HG03103 (cell line): ENCODE results near the gene HECW1.

ENCODE experiments used
- ATAC-seq: cut with Tn5 transposase; IDR thresholded peaks from one replicate; pipeline ENCODE4 v1.9.1; 2021; ENCODE audit warnings: low read depth; ENCODE audit not compliant: unreplicated experiment

The HECW1 gene

DNA sequence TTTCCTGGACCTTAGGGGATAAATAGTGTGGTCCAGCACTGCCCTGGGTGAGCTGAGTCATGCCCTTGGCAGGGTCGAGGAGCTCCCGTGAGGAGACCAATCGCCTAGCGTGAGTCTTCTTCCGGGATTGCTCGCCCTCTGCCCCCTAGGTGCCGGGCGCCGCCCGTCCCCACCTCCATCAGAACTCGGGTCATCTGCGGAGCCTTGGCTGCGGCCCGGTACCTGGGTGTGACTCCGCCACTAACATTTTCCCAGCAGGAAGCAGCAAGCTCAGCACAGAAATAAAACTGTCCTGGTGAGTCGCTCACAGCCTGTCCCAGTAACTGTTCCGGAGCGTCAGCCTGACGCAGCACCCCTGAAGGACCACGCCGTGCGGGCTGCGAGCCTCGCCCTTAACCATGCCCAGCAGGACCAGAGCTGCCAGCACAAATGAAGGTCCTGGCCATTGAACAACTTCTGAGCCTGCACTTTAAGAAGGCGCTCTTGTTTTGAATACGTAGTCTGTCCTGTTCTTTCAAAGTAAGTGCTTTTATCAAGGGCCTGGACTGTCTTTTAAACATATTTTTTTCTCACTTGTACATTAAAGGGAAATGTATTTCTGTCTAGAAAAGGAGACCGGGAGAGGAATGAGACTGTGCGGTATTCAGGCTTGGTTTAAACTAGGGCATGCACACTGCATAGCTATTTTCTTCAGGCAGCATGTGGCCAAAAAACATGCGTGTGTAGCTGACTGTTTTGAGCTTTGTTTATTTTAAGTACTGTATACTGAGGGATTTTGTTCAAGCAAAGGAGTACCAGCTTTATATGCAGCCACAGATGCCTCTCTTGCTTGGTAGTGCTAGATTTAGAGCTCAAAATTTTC is 136.7 kb downstream of the HECW1 start:
- no peak for ATAC-seq

- no peak for ATAC-seq
These were observed 137.3 kb downstream of the HECW1 start for GRCh38 chr7:43249823-43250145.

DNA sequence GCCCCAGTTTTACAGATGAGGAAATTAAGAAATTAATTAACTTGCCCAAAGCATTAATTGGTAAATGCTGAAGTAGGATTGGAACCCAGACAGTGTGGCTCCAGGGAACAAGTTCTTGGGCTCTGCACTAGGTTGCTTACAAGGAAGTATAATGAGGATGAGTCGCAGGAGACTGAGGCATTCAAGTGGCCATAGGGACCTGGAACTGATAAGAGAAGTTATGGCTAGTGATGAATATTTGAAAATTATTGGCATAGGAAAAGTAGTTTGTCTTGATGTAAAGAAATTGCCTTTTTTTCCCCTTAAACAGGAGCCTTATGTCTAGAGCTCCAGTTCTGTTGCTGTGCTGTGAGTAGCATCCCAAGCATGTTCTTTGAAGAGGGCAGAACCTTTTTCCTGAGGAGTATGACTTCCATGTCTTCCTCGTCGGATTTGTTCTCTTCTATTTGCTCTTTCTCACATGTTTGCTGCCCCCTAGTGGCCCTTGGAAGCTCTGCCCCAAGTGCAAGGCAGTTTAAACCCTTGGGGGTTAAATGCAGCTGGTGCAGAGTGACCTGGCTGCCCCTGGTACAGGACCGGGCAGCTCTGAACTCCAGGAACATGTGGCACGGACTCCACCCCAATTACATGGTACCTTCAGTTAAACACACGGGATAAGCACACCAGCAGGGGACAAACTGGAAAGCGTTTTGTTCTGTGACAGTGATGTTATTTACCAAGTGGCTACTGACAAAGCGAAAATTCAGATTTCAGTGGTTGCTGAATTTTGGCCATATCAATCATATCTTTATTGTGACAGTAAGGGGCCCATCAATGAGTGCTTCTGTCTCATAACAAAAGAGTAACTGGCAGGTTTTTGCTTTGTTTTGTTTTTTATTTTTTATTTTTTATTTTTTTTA is 148.8 kb downstream of the HECW1 start:
- ATAC-seq, result peak; percentile 88

DNA sequence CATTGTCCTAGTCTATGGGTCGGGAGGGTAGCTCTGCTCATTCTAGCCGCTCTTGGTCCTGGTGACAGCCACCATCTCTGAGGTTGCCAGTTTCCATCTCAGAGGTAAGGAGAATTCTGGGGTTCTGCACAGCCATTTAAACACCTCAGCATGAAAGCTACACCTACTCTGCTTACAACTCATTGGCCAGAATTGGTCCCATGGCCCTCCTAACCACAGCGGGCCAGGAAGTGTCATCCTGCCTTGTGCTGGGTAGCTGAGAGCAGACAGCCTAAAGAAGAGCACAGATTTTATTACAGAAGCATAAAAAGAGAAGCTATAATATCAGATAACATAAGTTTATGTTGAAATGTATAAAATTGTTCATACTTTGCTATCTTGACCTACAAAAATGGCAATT is 152.7 kb downstream of the HECW1 start:
- ATAC-seq, result no peak

- no peak for ATAC-seq
These were observed 161.7 kb downstream of the HECW1 start for GRCh38 chr7:43273939-43274719.

GRCh38 chr7:43274752-43275151 is 162.3 kb downstream of the HECW1 start:
- no peak for ATAC-seq

- ATAC-seq, result no peak
These were observed 164.1 kb downstream of the HECW1 start for GRCh38 chr7:43276547-43276946.

- ATAC-seq, result no peak
These were observed 165.7 kb downstream of the HECW1 start for GRCh38 chr7:43278088-43278644.

DNA sequence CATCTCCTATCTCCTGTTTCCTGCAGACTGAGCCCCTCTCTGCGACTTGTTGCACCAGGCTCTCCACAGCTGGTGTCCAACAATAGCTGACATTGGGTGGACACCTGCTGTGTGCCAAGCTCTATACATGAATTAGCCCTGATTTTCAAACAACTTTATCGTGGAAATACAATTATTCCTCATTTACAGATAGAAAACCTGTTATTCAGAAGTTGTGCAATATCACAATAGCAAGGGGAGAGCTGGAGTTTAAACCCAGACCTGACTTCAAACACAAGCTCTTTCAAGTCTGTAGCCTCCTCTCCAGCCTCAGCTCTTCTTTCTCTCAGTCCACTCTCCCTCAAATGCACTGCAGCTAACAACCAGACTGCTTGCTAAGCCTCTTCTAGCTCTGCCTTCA is 168.8 kb downstream of the HECW1 start:
- ATAC-seq, result no peak

DNA sequence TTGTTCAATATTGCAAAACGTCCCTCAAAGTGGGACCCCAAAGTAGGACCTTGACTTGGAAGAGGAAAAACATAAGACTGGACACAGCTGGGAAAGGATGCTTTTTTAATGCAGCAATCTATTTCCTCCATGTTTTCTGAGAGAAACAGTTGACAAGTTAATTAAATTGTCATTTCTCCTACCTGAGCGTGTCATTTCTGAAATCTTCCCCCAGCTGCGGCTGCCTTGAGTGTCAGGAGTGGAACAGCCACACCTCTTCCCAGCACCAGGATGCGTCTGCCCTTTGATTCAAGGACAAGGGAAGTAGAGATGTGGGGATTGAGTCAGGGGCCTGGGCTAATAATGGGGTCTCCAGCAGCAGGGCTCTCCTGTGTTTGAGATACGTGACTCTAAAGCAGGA is 171.3 kb downstream of the HECW1 start:
- ATAC-seq, result no peak

- no peak for ATAC-seq
These were observed 177.4 kb downstream of the HECW1 start for GRCh38 chr7:43289826-43290225.

DNA sequence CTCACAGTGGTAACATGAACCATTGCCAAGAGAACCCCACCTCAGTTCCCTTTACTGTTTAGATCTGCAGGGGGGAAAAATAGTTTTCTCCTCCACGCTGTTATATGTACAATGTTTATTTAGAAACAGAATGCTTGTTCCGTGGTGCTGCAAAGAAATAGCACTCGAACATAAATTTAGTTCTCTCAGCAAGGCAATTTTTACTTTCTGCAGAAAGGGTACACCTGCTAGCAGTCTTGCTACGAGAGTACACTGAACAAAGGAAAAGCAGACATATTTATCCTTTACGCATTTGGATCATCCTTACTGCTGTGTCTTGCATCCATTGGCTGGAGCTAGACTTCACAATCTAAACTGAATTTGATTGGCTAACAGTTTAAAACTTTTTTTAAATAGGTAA is 178.5 kb downstream of the HECW1 start:
- no peak for ATAC-seq

DNA sequence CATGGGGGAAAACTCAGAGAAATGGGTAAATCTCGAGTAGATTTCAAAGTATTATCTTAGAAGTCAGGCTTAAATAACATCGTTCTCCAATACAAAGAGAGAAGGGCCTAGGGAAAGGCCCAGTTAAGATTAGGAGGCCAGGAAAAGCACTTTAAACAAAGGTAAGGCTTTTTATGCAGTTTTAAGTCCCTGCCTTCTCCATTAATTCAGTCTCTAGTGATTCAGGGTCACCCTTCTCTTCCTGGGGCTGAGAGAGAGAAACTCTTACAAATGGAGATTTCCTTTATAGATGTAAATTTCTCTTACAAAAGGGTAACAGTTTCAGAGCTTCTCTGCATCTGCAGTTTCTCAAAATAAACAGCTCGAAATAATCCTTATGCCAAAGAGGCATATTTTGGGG is 179.3 kb downstream of the HECW1 start:
- no peak for ATAC-seq

DNA sequence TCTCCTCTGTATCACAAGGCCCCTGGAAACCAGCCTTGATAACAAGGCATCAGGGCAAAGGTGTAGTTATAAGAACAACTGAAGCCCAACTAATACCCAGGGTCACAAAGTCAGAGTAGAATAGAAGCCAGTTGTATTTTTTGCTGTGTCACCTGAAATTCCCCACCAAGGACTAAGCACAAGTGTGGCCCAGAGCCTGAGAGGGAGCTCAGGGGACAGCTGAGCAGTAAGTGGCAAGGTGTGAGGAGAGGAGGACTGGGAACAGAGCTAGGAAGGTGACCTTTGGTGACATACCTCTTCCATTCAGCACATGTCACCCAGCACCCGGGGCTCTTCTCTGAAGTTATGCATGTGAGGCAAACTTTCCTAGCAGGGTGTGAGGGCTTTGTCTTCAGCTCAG is 179.9 kb downstream of the HECW1 start:
- no peak for ATAC-seq

DNA sequence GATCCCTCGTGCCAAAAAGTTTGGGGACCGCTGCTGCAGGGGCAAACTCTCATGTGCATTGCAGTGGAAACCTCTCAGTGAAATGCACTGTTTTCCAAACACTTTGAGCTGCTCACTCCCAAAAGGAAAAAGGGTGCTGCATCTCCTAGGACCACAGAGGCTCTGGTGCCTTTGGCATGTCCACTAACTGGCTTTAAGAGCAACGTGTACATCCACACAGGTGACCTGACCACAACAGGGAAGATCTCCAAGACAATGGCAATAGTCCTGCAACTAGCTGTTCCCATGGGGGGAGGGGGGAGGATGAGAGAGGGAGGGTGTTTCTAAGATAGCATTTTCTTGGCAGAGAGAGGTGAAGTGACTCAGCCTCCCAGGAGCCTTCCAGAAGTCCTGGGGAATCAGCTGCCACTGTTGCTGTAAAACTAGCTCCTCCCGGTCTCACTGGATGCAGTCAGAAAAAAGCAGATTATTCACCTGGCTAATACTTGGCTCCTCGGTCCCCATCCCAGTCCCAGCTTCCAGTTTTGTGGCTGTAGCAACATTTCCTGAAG is 181.7 kb downstream of the HECW1 start:
- no peak for ATAC-seq

- ATAC-seq, result no peak
These were observed 183.0 kb downstream of the HECW1 start for GRCh38 chr7:43295429-43295828.

- ATAC-seq, result no peak
These were observed 183.9 kb downstream of the HECW1 start for GRCh38 chr7:43296306-43296705.

DNA sequence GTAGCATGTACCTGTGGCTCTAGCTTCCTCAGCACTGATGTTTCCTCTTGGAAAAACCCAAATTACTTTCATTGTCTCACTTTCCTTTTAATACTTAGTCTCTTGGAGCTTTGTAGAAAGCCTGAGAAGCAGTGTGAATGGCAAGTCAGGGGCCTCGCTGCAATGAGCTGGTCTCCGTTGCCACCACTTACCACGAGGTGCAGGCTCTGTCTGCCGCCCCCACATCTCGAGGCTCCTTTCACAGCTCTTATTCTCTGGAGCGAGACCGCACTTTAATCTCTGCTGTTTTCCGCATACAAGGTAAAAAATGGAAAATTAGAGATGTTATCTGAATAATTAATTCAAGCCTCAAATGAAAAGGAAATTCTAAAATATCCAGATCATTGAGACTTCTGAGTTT is 186.2 kb downstream of the HECW1 start:
- ATAC-seq, result no peak

- no peak for ATAC-seq
These were observed 187.7 kb downstream of the HECW1 start for GRCh38 chr7:43300121-43300520.

GRCh38 chr7:43302211-43302711 is 189.8 kb downstream of the HECW1 start:
- ATAC-seq, result no peak
